DOHH2 (cell line): ENCODE measurements around the gene MARCHF11.

Experiments used
- H3F3A ChIP-seq: fragments of 200-600 bp; sonication (generic), shearing (Covaris generic); 2 replicates; pipeline ENCODE4 v1.6.0; 2016; ENCODE audit warnings: antibody characterized with exemption, mild to moderate bottlenecking; ENCODE audit not compliant: control insufficient read depth, insufficient read depth
- H3K27ac ChIP-seq: fragments of 200-600 bp; sonication (generic); 2 replicates; pipeline ENCODE4 v1.5.1; 2014; ENCODE audit warnings: low read depth, mild to moderate bottlenecking, low read length, moderate library complexity
- H3K27me3 ChIP-seq: fragments of 200-600 bp; sonication (generic); 2 replicates; pipeline ENCODE4 v1.6.1; 2014; ENCODE audit warnings: mild to moderate bottlenecking, low read length, mixed read lengths; ENCODE audit not compliant: control insufficient read depth
- H3K36me3 ChIP-seq: fragments of 200-600 bp; sonication (generic); 2 replicates; pipeline ENCODE4 v1.6.1; 2014; ENCODE audit warnings: mild to moderate bottlenecking, low read length, moderate library complexity, mixed read lengths; ENCODE audit not compliant: control insufficient read depth
- H3K4me1 ChIP-seq: fragments of 200-600 bp; sonication (generic); 2 replicates; pipeline ENCODE4 v1.6.1; 2014; ENCODE audit warnings: mild to moderate bottlenecking, low read length, mixed read lengths; ENCODE audit not compliant: control insufficient read depth
- H3K4me2 ChIP-seq: fragments of 200-600 bp; sonication (generic); 2 replicates; pipeline ENCODE4 v1.6.0; 2014; ENCODE audit warnings: mild to moderate bottlenecking, low read length, moderate library complexity
- H3K4me3 ChIP-seq: fragments of 200-600 bp; sonication (generic); 2 replicates; pipeline ENCODE4 v1.5.1; 2014; ENCODE audit warnings: mild to moderate bottlenecking, low read length, mixed read lengths
- H3K79me2 ChIP-seq: fragments of 200-600 bp; sonication (generic); 2 replicates; pipeline ENCODE4 v1.6.1; 2014; ENCODE audit warnings: mild to moderate bottlenecking, low read length, mixed read lengths; ENCODE audit not compliant: control insufficient read depth
- H3K9me2 ChIP-seq: fragments of 200-600 bp; sonication (generic); replicated peaks from 2 replicates; pipeline ENCODE4 v1.6.1; 2014; ENCODE audit warnings: mild to moderate bottlenecking, low read length, mixed read lengths; ENCODE audit not compliant: control insufficient read depth
- H3K9me3 ChIP-seq: fragments of 200-600 bp; sonication (generic); 2 replicates; pipeline ENCODE4 v1.6.1; 2014; ENCODE audit warnings: antibody characterized with exemption, low read length, mixed read lengths; ENCODE audit not compliant: control insufficient read depth, insufficient read depth
- H4K20me1 ChIP-seq: fragments of 200-600 bp; sonication (generic); 2 replicates; pipeline ENCODE4 v1.6.0; 2014; ENCODE audit warnings: low read depth, mild to moderate bottlenecking, antibody characterized with exemption, low read length, moderate library complexity; ENCODE audit not compliant: control insufficient read depth, insufficient read depth
- EZH2phosphoT487 ChIP-seq: fragments of 200-600 bp; sonication (generic); IDR thresholded peaks from 2 replicates; pipeline ENCODE4 v1.6.1; 2017; ENCODE audit warnings: borderline replicate concordance, mild to moderate bottlenecking, antibody characterized with exemption, low read length, moderate library complexity, mixed read lengths
- TF ChIP-seq, protein P1 (sequence below): fragments of 200-600 bp; sonication (generic); IDR thresholded peaks from one replicate; pipeline ENCODE4 v1.5.1; 2014; ENCODE audit warnings: antibody characterized with exemption, mild to moderate bottlenecking, low read depth, low read length; ENCODE audit not compliant: poor library complexity, severe bottlenecking

Gene MARCHF11

DNA sequence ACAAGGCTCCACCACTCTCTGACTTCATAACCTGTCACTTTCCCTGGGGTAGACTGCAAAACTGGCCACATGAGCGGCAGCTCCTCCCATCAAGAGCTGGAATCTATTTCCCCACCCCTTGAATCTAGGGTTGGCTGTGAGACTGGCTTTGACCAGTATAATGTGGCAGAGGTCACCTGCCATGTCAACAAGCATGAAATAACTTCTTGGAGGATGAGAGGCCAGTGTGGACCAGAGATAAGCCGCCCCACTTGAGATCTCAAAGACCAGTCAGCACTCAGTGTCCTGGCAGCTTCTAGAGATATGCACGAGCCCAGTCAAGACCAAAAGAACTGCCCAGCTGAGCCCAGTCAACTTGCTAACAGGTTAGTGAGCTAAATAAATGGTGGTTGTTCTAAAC lies 59.0 kb downstream of the MARCHF11 start:
- H3K27ac ChIP-seq, result no peak overlapping the region
- no peak overlapping the region for H3K4me2 ChIP-seq
- no peaks in the 10 kb centered on the region for H3K4me1 ChIP-seq
- H3K9me2 ChIP-seq, result no peaks in the 10 kb centered on the region
- no peaks in the 10 kb centered on the region; the same call in none of the 2 replicates for H3K9me3 ChIP-seq
- H3K4me3 ChIP-seq, result no peak overlapping the region
- H3F3A ChIP-seq, result no peaks in the 10 kb centered on the region
- no peaks in the 10 kb centered on the region for H3K36me3 ChIP-seq
- H3K79me2 ChIP-seq, result no peaks in the 10 kb centered on the region
- no peaks in the 10 kb centered on the region for H4K20me1 ChIP-seq
- H3K27me3 ChIP-seq, result no peaks in the 10 kb centered on the region
- TF ChIP-seq EZH2phosphoT487, result no peak
- TF ChIP-seq, protein P1, sequence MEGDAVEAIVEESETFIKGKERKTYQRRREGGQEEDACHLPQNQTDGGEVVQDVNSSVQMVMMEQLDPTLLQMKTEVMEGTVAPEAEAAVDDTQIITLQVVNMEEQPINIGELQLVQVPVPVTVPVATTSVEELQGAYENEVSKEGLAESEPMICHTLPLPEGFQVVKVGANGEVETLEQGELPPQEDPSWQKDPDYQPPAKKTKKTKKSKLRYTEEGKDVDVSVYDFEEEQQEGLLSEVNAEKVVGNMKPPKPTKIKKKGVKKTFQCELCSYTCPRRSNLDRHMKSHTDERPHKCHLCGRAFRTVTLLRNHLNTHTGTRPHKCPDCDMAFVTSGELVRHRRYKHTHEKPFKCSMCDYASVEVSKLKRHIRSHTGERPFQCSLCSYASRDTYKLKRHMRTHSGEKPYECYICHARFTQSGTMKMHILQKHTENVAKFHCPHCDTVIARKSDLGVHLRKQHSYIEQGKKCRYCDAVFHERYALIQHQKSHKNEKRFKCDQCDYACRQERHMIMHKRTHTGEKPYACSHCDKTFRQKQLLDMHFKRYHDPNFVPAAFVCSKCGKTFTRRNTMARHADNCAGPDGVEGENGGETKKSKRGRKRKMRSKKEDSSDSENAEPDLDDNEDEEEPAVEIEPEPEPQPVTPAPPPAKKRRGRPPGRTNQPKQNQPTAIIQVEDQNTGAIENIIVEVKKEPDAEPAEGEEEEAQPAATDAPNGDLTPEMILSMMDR, result no peak

DNA sequence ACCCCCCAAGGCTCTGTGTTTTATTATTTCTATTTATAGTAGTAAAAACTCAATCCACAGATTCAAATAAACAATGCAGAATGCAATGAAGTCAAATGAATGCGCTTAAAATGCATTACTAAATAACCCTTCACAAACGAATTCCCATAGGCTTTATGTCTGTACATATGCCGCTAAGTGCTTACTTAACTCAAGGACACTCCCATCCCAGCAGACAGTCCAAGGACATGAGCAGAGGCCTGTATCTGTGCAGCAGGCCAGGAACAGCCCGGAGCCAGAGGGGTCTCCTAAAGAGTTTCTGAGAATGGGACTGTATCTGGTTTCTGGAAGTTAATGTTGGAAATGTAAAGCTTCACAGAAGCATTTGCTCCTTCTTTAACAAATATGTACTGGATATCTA lies 59.8 kb downstream of the MARCHF11 start:
- Histone ChIP-seq H3F3A (no peaks in the 10 kb centered on the region), H3K4me1 (no peaks in the 10 kb centered on the region), H3K36me3 (no peaks in the 10 kb centered on the region), H3K9me2 (no peaks in the 10 kb centered on the region), H3K27me3 (no peaks in the 10 kb centered on the region), H3K4me2 (no peak overlapping the region), H3K9me3 (no peaks in the 10 kb centered on the region; the same call in 1 of the 2 replicates), H3K79me2 (no peaks in the 10 kb centered on the region), H4K20me1 (no peaks in the 10 kb centered on the region), H3K27ac (no peak overlapping the region), H3K4me3 (no peak overlapping the region)
- no peak for TF ChIP-seq EZH2phosphoT487
- TF ChIP-seq, protein P1, result no peak

DNA sequence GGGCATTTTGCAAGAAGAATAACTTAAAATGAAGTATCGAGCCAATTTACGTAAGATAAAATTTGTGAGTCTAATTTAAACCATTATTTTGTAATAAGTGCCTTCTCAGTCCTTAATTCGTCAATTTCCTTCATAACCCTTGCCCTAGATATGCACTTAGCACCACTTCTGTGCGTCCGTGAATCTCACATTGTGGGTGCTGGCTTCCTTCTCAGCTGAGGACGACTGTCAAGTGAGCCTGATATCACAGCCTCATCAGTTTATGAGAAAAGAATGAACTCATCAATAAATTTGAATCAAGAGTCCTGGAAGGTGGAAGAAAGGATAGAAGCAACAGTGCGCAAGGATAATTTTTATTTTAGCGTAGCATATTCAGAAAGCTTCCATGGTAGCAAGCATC lies 64.5 kb downstream of the MARCHF11 start:
- Histone ChIP-seq H3K4me2 (no peak overlapping the region), H3F3A (no peaks in the 10 kb centered on the region), H3K27ac (no peak overlapping the region), H3K79me2 (no peaks in the 10 kb centered on the region), H3K4me3 (no peak overlapping the region), H4K20me1 (no peaks in the 10 kb centered on the region), H3K4me1 (no peaks in the 10 kb centered on the region), H3K27me3 (no peaks in the 10 kb centered on the region), H3K36me3 (no peaks in the 10 kb centered on the region), H3K9me2 (no peaks in the 10 kb centered on the region), H3K9me3 (no peaks in the 10 kb centered on the region; the same call in 1 of the 2 replicates)
- TF ChIP-seq, protein P1, result no peak
- TF ChIP-seq EZH2phosphoT487, result no peak
